Gastrocnemius medialis (tissue), 4 donors: Measurements from ENCODE around the gene MGAT5.

Source experiments
- CTCF ChIP-seq, 5 experiments: fragments of 450-650 bp in 3 of 5; fragments of 200-600 bp in 2 of 5; sonication (generic) in 2 of 5; IDR thresholded peaks in 4 of 5; conservative IDR thresholded peaks in 1 of 5; 1 replicate in 4 of 5; 2 replicates in 1 of 5; pipeline ENCODE4 v1.5.1; 2016 to 2019; ENCODE audit warnings: antibody characterized with exemption in 5 of 5, mild to moderate bottlenecking in 3 of 5, moderate library complexity in 3 of 5
- POLR2A ChIP-seq, 2 donors: fragments of 450-650 bp; IDR thresholded peaks; one replicate each; pipeline ENCODE4 v1.6.1; 2017; ENCODE audit warnings: antibody characterized with exemption in 2 of 2, mild to moderate bottlenecking in 2 of 2, moderate library complexity in 2 of 2

- no peak for TF ChIP-seq CTCF (IDR thresholded peaks at IDR 0.05 in 4 of 5, conservative IDR thresholded peaks at IDR 0.05 in 1 of 5)
- TF ChIP-seq POLR2A (IDR thresholded peaks at IDR 0.05): no peak
Measured at GRCh38 chr2:134244086-134244485, 9.8 kb upstream of the MGAT5 start.
